Dermis microvascular lymphatic vessel endothelial cell (primary cell): ENCODE results near the gene HECW1. TPM values are rescaled to one million over a fixed set of nuclear protein-coding genes. Genes with fewer than 3 reads are reported as not detected.
"Not testable (repeated sequence)": the region's sequence is repeated elsewhere in the genome, so short reads cannot be mapped to it uniquely, and the experiment has no call there.

Source experiments
- DNase-seq, 2 donors: peaks; one replicate each; pipeline versions ENCODE4 v3.0.0 to v3.0.0-alpha.2; 2010; ENCODE audit warnings: low read depth in 2 of 2
- total RNA-seq: library from RNA; depleted of rRNA; stranded (reverse); fragments of >200 nt; gene quantifications from 2 replicates; pipeline ENCODE4 v1.2.1, GENCODE V29; 2014

The HECW1 gene
- total RNA-seq, 1 donor from 2014 or later = not detected

DNA sequence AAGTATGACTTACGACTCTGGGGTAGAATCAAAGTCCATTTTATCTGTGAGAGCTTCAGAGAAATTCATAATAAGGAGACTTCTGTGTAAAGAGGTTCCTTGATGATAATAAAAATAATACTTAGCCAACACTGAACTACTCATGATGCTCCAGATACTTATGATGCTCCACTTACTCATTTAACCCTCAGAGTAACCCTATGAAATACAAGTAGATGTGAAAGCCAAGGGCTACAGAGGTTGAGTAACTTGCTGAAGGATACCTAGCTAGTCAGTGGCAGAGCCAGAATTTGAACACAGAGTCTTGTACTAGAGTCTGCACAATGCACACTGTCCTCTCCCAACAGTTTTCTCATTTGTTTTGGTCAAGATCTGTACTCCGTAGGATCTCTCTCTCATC, 89.5 kb downstream of the HECW1 start:
- DNase-seq = no peak

DNA sequence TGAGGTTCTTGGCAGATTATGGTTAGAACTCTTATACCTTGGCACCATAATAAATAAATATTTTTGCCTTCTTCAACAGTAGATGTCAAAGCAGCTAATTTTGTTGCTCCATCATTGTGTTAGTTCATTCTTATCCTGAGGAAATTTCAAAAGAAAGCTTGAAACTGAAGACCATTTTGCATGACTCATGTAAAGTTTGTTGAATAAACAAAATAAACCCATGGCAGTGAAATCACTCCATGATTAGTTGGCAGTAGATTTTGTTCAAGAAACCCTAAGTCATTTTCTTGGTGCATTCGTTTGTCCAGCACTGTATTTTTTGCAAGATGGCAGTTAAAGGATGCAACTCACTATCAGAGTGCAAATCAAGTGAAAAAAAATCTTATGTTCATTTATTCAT, 91.6 kb downstream of the HECW1 start:
- no peak for DNase-seq

DNA sequence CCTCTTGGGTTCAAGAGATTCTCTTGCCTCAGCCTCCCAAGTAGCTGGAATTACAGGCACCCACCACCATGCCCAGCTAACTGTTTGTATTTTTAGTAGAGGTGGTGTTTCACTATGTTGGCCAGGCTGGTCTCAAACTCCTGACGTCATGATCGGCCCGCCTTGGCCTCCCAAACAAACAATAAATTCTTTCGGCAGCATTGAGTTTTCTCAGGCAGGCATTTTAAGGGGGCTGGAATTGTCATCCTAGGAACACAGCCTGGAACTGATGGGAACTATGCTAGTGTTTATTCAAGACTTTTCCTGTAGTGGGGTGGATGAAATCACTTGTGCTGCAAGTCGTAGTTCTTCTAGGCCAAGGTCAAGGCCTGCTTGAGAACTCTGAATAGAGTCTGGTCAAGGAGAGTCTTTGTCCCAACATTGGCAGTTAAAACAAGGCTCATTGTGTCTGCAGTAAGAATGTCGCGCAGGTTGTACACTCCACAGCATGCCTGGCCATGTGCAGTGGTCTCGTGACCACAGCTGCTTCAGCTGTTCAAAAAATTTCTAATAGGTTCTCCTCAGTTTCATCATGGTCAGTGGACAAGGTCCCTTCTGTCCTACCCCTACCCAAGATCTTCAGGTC, 92.8 kb downstream of the HECW1 start:
- no peak for DNase-seq

DNA sequence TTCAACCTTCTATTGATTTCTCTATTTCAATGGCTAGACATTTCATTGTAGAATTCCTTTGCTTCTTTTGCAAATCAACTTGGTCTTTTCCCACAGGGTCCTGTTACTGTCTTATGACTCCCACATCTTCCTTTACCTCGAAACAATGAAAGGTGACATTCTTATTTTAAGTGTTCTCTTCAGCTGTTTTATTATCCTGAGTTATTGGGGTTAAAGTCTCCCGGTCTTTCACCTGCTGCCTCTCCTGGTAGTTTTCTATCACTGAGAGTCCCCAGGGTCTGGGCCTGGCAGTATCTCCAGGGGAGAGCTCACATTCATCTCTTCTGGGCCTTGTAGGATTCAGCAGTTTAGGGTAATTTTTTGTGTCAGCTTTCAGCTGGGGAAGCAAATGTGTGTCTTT, 95.8 kb downstream of the HECW1 start:
- no peak for DNase-seq

DNA sequence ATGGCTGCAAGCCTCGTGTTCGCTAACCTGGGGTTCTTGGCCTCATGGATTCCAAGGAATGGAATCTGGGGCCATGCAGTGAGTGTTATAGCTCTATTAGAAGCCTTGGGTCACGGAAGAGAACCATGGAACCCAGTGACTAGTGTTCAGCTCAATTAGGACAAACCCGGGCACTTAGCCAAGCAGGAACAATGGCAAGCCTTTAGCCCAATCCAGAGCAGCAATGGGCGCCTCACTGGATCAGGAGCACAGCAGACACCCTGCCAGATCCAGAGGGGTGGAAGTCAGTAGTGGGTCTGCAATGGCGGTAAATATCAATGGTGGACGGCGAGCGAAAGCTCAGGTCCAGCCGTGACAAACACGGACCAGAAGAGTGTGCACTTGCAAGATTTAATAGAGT, 98.1 kb downstream of the HECW1 start:
- DNase-seq = not testable (repeated sequence)

DNA sequence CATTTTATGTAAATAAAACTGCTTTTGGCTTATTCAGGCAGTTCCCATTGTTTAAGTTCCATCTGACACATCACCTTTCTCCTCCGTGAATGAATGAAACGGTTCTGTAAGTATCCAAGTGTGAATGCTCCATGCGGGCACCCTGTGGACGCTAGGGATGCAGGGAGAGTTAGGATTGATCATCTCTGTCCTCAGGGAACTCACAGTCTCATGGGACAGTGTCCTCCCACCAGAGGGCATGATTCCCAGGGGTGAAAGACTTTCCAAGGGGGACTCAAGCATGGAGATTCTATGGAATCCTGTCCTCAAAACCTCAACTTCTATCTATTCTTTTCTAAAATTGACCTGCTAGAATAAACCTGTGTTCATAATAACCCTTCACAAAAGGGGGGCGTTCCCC, 98.8 kb downstream of the HECW1 start:
- DNase-seq = no peak

DNA sequence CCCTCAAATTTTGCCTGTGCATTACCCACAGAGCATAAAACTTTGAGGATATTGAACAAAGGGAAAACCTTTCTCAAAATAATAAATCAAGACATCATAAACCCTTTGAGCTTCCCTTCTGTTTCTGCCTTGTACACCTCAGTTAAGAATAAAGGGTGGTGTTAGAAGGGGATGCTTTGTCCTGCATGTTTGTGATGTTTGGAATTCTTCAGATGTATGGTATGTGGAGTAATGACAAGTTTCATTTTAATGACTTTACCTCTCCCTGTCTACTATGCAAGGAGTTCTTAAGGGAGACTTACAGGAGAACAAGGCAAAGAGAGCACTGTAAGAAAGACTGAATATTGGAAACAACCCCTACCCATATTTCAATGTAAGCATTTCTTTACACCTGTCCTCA, 99.2 kb downstream of the HECW1 start:
- no peak for DNase-seq

DNA sequence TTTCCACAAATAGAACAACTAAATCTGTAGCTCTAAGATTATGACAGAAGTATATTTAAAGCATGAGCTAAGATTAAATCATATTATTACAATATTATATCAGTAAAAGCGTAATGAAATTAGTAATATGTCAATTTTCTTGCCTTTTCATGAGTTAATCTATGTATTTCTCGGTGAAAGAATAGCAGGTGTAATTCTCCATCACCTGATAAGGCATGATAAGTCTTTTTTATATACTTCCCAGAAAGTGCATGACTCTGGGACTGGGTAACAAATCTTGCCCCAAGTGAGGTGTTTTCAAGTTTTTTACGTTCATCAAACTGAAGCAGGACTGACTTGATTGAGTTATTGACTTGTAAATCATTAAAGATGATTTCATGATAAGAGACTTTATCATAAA, 100.5 kb downstream of the HECW1 start:
- DNase-seq = no peak

DNA sequence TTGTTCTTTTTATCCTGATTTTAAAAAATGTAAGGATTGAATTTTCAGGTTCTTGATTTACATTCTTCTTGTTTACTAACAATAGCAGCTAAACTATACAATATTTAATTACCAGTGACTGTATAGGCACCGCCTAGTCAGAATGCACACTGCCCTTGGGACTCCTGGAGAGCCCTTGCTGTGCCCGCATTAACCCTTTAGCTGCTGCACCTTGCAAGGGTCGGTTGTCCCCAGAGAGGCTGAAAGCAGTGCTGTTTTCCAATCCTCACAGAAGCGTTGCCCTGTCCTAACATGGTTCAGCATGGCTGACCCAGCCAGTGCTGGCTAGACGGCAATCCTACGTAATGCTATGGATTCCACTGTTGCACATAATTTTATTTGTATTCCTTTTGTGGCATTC, 102.6 kb downstream of the HECW1 start:
- no peak for DNase-seq

DNA sequence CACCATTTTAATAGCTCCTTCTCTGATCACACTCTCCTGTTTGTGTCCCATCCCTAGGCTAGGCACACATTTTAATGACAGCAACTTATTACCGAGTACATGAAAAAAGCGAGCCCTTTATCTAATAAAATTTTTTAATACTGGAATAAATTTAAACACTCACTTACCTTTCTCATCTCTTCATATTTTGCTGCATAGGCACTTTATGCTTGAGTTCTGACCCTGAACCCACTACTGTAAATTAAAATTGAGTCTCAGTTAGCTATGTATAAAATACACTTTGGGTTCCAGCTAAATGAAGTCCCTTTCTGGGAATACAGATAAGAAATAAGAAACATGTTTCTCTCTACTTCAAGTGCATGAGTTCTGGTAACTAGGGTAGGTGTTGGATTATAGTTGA, 104.6 kb downstream of the HECW1 start:
- DNase-seq = no peak

DNA sequence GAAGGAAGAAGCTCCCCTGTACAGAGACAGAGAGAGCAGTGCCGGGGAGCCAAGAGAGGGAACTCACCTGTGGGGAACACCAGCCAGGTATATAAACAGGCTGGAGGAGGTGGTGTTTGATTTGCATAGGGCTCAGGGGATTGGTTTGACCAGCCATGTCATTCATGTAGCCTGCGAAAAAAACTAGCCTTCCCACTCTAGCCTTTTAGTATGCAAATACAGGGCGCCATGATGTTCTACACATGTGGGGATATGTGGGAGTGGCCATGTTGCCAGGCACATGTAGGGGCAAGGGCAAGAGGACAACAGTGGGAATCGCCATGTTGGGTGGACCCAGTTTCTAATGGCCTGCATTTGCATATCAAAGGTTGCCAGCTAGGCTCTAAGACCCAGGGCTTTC, 106.5 kb downstream of the HECW1 start:
- DNase-seq = not testable (repeated sequence)

DNA sequence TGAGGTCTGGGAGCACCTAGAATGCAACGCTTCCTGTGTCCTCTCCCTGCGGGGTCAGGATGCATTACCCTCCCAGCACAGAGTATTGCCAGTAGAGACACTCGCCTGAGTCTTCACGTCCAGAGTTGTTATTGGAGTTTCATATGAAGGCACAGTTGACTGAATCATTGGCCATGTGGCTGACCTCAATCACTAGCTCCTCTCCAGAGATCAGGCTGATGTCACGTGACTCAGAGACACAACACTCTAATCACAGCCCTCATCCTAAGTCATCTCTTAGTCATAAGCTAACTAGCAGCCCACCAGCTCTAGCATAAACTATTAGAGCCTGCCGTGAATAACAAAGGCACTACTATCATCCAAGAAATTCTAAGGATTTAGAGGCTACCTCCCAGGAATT, 107.8 kb downstream of the HECW1 start:
- no peak for DNase-seq

DNA sequence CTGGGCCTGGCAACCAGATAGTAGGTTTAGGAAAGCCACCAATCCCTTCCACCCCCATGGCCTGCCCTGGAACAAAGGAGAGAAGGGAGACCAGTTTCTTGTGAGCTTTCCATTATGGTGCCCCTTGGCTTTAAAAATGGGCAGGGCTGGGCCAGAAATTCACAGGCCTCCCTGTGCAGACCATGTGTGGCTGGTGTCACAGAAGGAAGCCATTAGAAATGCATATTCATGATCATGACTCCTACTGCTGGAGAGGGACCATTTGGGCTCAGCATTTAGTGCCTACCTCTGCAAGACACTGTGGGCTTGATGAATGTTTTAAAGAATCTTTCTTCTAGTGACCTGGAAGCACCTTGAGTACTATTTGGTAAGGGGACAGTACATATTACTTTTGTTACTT, 108.3 kb downstream of the HECW1 start:
- DNase-seq = no peak

DNA sequence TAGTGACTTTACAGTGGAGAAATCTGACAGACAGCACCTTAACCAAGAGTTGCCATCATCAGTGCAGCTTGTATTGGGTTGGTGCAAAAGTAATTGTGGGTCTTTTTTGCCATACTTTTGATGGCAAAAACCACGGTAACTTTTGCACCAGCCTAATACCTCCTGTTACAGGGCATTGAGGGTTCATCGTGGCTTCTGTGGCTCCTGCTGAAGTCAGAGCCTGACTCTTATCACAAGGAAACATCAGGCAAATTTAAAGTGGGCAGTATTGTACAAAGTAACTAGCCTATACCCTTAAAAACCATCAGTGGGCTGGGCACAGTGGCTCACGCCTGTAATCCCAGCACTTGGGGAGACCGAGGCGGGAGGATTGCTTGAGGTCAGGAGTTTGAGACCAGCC, 117.4 kb downstream of the HECW1 start:
- DNase-seq = no peak

DNA sequence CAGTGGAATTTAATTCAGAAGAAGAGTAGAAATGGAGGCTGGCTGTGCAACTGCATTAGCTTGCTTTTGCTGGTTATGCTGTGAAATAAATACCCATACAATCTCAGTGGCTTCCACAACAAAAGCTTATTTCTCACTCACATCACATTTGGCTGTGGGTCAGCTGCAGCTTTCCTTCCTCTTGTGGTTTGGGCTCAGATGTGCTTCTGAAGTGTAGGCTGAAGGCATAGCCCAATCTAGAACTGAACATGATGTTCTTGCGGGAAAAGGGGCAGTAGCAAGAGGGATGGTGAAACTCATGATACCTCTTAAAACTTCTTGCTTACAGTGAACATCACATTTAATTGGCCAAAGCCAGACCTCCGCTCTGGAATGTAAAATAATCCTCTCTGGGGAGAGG, 119.9 kb downstream of the HECW1 start:
- DNase-seq = no peak

DNA sequence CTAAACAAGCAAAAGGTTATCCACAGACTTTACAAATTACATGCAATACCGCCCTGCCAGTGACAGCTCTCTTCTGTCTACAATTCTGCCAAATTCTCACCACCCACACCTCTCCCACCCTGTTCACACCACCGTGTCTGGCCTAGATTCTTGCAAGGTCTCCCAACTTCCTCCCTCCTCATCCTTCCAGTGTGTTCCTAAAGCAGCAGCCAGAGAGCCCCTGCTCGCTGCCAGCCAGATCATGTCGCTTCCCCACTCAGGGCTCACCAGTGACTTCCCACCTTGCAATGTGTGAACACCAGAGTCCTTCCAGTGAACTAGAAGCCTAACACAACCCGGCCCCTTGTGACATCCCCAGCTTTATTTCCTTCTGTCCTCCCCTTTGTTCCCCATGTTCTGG, 121.6 kb downstream of the HECW1 start:
- no peak for DNase-seq

DNA sequence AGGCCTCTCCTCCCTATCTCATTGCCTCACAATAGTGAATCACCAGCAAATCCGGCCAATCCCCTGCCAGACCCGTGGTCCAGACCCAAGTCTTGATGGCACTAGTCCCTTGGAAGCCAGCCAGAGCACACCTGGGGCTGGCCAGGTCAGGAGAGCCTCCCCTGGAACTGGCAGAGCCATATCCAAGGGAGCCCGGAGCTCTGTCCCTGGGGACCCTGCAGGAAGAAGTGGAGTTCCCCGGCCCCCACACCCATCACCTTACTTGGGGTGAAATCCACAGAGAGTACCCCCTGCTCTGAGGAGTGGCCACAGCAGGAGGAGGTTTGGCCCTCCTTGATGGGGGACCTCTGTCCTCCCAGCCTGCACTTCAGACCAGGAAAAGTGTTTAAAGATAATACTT, 122.5 kb downstream of the HECW1 start:
- DNase-seq = no peak

DNA sequence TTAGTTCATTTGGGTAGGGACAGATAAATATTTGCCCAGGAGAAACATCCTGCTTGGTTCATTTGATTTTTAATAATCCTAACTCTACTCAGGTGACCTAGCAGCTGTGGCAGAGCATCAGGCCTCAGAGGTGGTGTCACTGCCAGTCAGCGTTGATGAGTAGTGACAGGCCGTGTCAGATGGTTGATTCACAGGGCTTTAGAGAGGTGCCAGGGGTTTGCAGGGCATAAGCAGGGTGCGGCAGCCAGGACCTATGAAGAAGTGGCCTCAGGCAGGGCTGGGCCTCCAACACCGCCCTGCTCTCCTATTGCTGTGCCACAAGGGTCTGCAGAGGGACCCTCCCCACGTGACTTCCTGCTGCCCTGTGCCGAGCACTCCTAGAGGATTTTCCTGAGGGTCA, 128.1 kb downstream of the HECW1 start:
- DNase-seq = no peak

DNA sequence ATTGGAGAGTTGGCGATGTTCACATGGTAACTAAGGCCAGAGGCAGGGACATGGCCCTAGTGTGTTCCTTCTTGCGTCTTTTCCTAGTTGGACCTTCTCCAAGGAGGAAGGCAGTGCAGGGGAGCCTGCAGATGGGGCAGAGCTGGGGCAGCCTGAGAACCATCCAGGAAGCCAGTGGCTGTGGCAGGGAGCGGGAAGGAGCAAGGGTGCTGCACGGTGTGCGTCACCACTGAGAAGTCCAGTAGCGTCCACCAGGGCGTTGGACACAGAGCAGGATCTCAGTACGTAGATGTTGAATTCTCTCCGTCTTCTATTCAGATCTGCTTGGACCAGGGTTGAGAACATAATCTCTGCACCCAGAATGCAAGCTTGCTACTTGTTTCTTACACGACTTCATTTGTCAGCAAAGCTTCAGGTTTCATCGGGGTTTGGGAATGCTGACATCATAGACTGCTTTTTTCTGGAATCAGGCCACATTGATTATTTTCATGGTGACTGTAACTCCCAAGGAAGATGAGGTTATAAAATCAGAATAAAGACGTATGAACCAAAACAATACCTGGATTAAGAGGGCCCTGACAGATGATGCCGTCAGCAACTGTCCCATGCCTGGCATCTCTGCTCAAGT, 130.3 kb downstream of the HECW1 start:
- no peak for DNase-seq

DNA sequence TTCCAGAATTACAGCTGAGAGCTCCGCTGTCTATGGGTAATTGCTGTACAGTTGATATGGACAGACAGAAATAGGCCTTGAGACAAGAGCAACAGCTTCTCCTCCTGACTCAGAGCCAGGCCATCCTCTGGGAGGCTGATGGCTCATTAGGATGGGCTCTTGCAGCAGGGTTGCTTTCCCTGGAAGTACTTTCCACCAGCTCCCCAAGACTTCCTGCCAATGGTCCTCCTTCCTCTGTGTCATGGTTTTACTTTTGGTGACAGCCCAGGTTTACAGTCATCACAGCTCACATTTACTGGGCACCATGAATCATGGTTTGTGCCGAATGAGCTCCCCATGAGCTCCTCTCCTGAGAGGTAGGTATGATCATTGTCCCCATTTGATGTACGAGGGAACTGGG, 131.8 kb downstream of the HECW1 start:
- no peak for DNase-seq

DNA sequence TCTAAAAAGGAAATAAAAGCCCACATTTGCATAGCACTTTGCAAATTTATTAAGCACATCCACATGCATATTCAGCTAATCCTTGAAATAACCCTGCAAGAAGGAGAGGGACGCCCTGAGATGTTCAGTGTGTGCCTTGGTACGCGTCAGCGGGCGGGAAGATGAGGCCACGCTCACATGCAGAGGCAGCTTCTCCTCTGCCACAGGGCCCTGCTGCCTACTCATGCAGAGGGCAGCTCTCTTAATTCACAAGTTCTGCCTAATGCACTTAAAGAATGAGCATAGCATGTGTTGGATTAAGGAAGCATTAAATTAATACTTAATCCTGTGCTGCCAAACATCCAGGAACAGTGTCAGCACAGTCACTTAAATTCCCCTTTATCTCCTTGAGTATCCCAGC, 132.3 kb downstream of the HECW1 start:
- DNase-seq = no peak

DNA sequence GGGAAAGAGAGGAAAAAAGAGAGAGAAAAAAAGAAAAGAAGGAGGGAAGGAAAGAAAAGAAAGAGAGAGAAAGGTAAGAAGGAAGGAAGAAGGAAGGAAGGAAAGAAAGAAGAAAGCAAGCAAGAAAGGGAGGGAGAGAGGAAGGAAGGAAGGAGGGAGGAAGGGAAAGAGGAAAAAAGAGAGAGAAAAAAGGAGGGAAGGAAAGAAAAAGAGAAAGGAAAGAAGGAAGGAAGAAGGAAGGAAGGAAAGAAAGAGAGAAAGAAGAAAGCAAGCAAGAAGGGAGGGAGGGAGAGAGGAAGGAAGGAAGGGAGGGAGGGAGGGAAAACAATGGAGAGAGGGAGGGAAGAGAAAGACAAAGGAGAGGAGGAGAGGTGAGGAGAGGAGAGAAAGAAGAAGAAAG, 135.3 kb downstream of the HECW1 start:
- no peak for DNase-seq

DNA sequence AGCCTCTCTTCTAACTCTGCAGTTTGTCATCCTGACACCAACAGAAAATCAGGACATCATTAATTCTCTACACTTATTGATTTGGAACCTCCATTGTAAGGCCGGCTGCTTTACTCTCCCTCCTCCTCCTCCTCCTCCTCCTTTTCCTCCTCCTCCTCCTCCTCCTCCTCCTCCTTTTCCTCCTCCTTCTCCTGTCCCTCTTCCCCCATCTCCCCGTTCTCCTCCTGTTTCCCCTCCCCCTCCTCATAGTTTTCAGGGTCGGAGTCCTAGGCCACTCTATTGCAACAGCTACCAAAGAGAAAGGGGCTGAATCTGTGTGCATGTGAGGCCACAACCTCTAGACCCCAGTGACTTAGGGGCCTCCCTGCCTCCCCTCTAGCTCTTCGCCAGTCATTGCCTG, 136.1 kb downstream of the HECW1 start:
- DNase-seq = no peak
